GM21381 (cell line): ENCODE measurements around the gene VASH1.
A peak's percentile ranks its signal among the peaks of the same experiment; 100 is the strongest.

Experiments
- ATAC-seq: cut with Tn5 transposase; IDR thresholded peaks from one replicate; pipeline ENCODE4 v1.9.1; 2021; ENCODE audit warnings: mild to moderate bottlenecking, moderate library complexity; ENCODE audit not compliant: unreplicated experiment

The VASH1 gene

GRCh38 chr14:76742185-76742584 lies 19.1 kb upstream of the VASH1 start:
- ATAC-seq, result no peak

GRCh38 chr14:76742966-76743365 lies 18.3 kb upstream of the VASH1 start:
- ATAC-seq, result no peak

- no peak for ATAC-seq
Observed at GRCh38 chr14:76752744-76753143, 8.5 kb upstream of the VASH1 start.

- ATAC-seq, result no peak
Observed at GRCh38 chr14:76753541-76754198, 7.6 kb upstream of the VASH1 start.

- no peak for ATAC-seq
Observed at GRCh38 chr14:76754586-76754985, 6.7 kb upstream of the VASH1 start.

- ATAC-seq, result no peak
Observed at GRCh38 chr14:76755610-76756370, 5.5 kb upstream of the VASH1 start.

- no peak for ATAC-seq
Observed at GRCh38 chr14:76756371-76756750, 4.9 kb upstream of the VASH1 start.

- ATAC-seq, result no peak
Observed at GRCh38 chr14:76759589-76759988, 1.7 kb upstream of the VASH1 start.

GRCh38 chr14:76760331-76761135 lies 735 bp upstream of the VASH1 start:
- no peak for ATAC-seq

GRCh38 chr14:76761960-76762410 lies 717 bp downstream of the VASH1 start:
- no peak for ATAC-seq

- no peak for ATAC-seq
Observed at GRCh38 chr14:76762411-76763095, 1.3 kb downstream of the VASH1 start.

- no peak for ATAC-seq
Observed at GRCh38 chr14:76763096-76764041, 2.1 kb downstream of the VASH1 start.

GRCh38 chr14:76765461-76765931 lies 4.2 kb downstream of the VASH1 start:
- no peak for ATAC-seq

GRCh38 chr14:76767681-76768656 lies 6.7 kb downstream of the VASH1 start:
- ATAC-seq, result peak; percentile 79

- no peak for ATAC-seq
Observed at GRCh38 chr14:76768671-76769500, 7.6 kb downstream of the VASH1 start.

GRCh38 chr14:76769636-76770292 lies 8.5 kb downstream of the VASH1 start:
- ATAC-seq, result no peak
